Muscle layer of colon (tissue), 2 donors: ENCODE results near the gene FOXP3.

Source experiments
- H3K27ac ChIP-seq: one replicate; pipeline ENCODE4 v1.7.0; 2013; ENCODE audit warnings: low read depth, mild to moderate bottlenecking, low read length, moderate library complexity
- H3K27me3 ChIP-seq, 2 donors: one replicate each; pipeline ENCODE4 v1.7.0; 2013; ENCODE audit warnings: low read length in 2 of 2, mild to moderate bottlenecking in 2 of 2; ENCODE audit not compliant: insufficient read depth in 2 of 2, control insufficient read depth in 1 of 2
- H3K36me3 ChIP-seq: one replicate; pipeline ENCODE4 v1.7.0; 2013; ENCODE audit warnings: mild to moderate bottlenecking, low read length; ENCODE audit not compliant: insufficient read depth
- H3K4me1 ChIP-seq: one replicate; pipeline ENCODE4 v1.7.0; 2013; ENCODE audit warnings: mild to moderate bottlenecking, low read length; ENCODE audit not compliant: insufficient read depth
- H3K4me3 ChIP-seq, 2 donors: one replicate each; pipeline ENCODE4 v1.7.0; 2013; ENCODE audit warnings: low read length in 2 of 2, low read depth in 1 of 2, mild to moderate bottlenecking in 1 of 2, moderate library complexity in 1 of 2
- H3K9ac ChIP-seq: one replicate; pipeline ENCODE4 v1.7.0; 2013; ENCODE audit warnings: low read length
- H3K9me3 ChIP-seq: one replicate; pipeline ENCODE4 v1.7.0; 2013; ENCODE audit warnings: mild to moderate bottlenecking, low read length
- donor health status: abdominal sarcoma.
- donor health status: Adenocarcinoma of cecum.

The FOXP3 gene

DNA sequence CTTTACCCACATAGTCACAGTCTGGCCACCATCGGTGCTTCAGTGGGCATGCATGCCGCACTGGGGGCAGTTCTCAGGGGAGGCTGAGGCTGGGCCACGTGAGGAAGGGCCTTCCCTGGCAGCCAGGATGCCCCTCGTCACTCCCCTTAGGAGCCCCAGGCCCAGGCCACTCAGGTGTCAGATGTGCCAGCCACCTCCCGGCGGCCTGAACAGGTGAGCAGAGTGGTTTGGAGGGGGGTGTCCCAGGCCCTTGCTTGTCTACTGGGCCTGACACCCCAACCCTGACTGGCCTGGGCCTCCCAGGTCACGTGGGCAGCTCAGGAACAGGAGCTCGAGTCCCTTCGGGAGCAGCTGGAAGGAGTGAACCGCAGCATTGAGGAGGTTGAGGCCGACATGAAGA, 17.2 kb downstream of the FOXP3 start:
- no peaks in the 10 kb centered on the region for H3K4me1 ChIP-seq
- no peak overlapping the region for H3K27ac ChIP-seq
- no peak overlapping the region for H3K9ac ChIP-seq
- H3K27me3 ChIP-seq, result no peaks in the 10 kb centered on the region
- peaks cover 22% of the 10 kb centered on the region for H3K36me3 ChIP-seq
- no peak overlapping the region for H3K4me3 ChIP-seq
- H3K9me3 ChIP-seq, result no peaks in the 10 kb centered on the region

DNA sequence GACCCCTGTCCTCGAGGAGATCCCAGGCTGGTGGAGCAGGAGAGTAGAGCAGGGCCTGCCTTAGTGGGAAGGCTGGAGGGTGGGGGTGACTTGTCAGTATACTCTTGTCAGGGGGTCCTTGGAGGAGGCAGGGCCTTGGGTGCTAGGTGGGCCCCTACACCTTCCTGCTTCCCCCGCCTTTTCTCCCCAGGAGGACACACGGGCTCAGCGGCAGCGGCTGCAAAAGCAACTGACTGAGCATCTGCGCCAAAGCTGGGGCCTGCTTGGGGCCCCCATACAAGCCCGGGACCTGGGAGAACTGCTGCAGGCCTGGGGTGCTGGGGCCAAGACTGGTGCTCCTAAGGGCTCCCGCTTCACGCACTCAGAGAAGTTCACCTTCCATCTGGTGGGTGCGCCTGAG, 18.0 kb downstream of the FOXP3 start:
- Histone ChIP-seq H3K9ac (no peak overlapping the region), H3K4me3 (no peak overlapping the region)

DNA sequence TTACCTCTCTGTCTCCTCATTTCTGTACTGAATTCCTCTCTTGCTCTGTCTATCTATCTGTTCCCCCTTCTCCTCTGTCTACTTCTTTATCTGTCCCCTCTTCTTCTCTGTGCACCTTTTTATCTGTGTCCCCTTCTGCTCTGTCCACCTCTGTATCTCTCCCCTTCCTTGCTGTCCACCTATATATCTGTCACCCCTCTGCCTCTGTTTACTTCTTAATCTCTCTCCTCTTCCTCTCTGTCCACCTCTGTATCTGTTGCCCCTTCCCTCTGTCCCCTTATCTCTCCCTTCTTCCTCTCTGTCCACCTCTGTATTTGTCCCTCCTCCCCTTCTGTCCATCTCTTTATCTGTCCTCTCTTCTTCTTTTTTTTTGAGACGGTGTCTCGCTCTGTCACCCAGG, 20.3 kb downstream of the FOXP3 start:
- H3K27me3 ChIP-seq, result no peaks in the 10 kb centered on the region
- H3K9me3 ChIP-seq, result no peaks in the 10 kb centered on the region
- no peak overlapping the region for H3K4me3 ChIP-seq
- no peak overlapping the region for H3K9ac ChIP-seq
- peaks cover 22% of the 10 kb centered on the region for H3K36me3 ChIP-seq
- H3K4me1 ChIP-seq, result no peaks in the 10 kb centered on the region
- no peak overlapping the region for H3K27ac ChIP-seq

More for the DNA sequence above, 18.0 kb downstream of the FOXP3 start:
- Histone ChIP-seq H3K27ac (no peak overlapping the region), H3K4me1 (no peaks in the 10 kb centered on the region), H3K9me3 (no peaks in the 10 kb centered on the region), H3K36me3 (peaks cover 22% of the 10 kb centered on the region), H3K27me3 (no peaks in the 10 kb centered on the region)

DNA sequence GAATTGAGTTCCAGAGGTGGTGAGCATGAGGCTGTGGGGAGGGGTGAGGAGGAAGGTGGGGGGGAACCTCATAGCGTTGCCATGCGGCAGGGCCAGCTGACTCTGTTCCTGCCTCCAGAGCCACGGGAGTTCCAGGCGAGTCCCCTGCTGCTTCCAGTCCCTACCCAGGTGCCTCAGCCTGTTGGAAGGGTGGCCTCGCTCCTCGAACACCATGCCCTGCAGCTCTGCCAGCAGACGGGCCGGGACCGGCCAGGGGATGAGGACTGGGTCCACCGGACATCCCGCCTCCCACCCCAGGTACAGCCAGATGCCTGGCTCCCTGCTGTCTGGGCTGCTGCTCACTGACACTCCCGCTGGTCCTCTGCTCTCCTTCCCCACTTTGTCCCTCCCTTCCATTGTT, 21.3 kb downstream of the FOXP3 start:
- no peak overlapping the region for H3K9ac ChIP-seq
- no peaks in the 10 kb centered on the region for H3K4me1 ChIP-seq
- no peak overlapping the region for H3K4me3 ChIP-seq
- no peak overlapping the region for H3K27ac ChIP-seq
- peaks cover 22% of the 10 kb centered on the region for H3K36me3 ChIP-seq
- no peaks in the 10 kb centered on the region for H3K27me3 ChIP-seq
- H3K9me3 ChIP-seq, result no peaks in the 10 kb centered on the region

DNA sequence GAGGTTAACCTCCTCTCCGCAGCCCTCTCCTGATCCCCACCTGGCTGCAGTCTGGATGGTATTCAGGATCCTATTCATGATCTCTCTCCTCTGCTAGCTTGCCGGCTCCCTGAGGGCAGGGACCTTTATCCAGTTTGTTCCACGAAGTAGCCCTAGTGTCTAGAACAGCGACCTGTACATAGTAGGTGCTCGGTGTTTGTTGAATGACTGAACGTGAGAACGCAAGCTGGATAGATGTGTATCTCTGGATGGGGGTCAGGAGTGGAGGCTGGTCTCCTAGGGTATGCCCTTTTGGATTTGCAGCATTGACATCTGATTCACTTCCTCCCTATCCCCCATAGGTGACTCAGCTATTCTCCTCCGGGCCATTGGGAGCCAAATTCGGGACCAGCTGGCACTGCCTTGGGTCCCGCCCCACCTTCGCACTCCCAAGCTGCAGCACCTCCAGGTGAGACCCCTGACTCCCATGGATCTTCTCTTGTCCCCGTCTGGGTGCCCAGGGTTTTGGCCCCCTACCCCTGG, 21.9 kb downstream of the FOXP3 start:
- Histone ChIP-seq H3K4me3 (no peak overlapping the region), H3K27ac (no peak overlapping the region), H3K27me3 (no peaks in the 10 kb centered on the region), H3K36me3 (peaks cover 22% of the 10 kb centered on the region), H3K9me3 (no peaks in the 10 kb centered on the region), H3K9ac (no peak overlapping the region), H3K4me1 (no peaks in the 10 kb centered on the region)

DNA sequence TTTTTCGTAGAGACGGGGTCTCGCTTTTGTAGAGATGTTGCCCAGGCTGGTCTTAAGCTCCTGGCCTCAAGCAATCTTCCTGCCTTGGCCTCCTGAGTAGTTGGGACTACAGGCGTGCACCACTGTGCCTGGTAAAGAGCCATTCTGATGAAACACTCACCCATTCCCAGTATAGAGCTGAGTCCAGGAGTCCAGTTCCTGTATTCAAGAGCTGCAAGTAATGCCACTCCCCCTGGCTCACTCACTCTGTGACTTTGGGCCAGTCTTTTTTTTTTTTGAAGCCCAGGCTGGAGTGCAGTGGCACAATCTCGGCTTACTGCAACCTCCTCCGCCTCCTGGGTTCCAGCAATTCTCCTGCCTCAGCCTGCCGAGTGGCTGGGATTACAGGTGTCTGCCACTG, 25.8 kb downstream of the FOXP3 start:
- H3K27me3 ChIP-seq, result peaks cover 0 to 6% of the 10 kb centered on the region in 2 donors
- no peak overlapping the region for H3K27ac ChIP-seq
- H3K9ac ChIP-seq, result no peak overlapping the region
- peaks cover 11% of the 10 kb centered on the region for H3K36me3 ChIP-seq
- H3K4me1 ChIP-seq, result peaks cover 3% of the 10 kb centered on the region
- no peaks in the 10 kb centered on the region for H3K9me3 ChIP-seq
- no peak overlapping the region for H3K4me3 ChIP-seq

DNA sequence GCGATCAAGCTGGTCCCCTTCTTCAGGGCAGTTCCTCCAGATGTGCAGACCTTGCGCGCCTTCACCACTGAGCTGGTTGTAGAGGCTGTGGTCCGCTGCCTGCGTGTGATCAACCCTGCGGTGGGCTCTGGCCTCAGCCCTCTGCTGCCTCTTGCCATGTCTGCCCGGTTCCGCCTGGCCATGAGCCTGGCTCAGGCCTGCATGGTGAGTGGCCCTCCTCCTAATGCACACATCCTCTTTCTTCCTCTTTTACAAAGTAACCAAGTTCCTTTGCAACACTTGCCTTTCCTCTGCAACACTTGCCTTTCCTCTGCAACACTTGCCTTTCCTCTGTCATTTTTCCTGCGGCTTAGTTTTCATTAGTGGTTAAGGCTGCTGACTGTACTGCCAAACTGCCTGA, 27.4 kb downstream of the FOXP3 start:
- Histone ChIP-seq H3K36me3 (no peaks in the 10 kb centered on the region), H3K9ac (no peak overlapping the region), H3K9me3 (no peaks in the 10 kb centered on the region), H3K4me1 (peaks cover 3% of the 10 kb centered on the region), H3K27me3 (peaks cover 0 to 6% of the 10 kb centered on the region in 2 donors), H3K4me3 (no peak overlapping the region), H3K27ac (no peak overlapping the region)

DNA sequence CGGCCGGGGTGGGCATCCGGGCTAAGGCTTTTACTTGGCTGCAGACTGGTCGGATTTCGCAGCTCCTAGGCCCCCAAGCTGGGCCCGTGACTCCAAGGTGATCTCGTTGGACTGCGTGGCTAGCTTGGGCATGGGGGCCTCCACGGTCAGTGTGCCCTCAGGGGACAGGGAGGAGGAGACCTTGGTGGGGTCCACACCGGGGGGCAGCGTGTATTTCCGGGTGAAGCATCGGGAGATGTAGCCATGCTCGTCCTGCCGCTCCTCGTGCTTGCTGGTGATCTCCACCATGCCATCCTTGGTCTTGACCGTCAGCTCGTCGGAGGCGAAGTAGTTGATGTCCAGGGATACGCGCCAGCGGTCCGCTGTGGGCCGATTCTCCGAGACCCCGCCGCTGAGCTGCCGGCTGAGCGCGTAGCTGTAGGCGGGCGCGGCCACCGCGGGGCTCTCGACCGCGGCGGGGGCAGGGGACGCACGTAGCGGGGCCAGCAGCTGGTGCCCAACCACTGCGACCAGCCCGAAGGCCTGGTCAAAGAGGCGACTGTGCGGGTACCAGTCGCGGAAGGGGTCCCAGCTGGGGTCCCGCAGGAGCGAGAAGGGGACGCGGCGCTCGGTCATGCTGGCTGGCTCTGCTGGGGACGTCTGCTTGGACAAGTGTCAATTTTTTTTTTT, 30.5 kb downstream of the FOXP3 start:
- Histone ChIP-seq H3K9ac (no peak overlapping the region), H3K36me3 (no peaks in the 10 kb centered on the region), H3K4me3 (no peak overlapping the region), H3K27ac (no peak overlapping the region), H3K27me3 (peaks cover 0 to 12% of the 10 kb centered on the region in 2 donors), H3K9me3 (no peaks in the 10 kb centered on the region), H3K4me1 (peaks cover 3% of the 10 kb centered on the region)

DNA sequence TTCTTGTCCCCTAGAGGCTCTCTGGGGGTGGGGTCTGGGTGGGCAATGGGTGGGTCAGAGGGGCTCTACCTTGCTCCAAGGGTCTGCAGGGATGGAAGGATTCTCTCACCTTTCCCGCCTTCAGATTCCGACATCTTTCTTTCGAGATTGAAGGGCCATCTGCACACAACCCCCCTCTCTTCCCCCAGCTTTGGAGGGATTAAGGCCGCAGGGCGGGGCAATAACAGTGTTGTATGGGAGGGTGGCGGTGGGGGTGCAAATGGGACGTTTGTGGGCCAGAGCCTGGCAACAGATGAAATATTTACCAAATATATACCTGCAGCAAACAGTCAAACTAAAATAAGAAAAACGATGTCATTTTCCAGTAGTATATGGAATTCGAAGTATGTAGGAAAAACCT, 31.3 kb downstream of the FOXP3 start, which contains the start of gene CACNA1F:
CACNA1F (minus strand) TSS at position 165 of the 400 bp plus-strand sequence; CDS start at position 134, 31 bp downstream.
- no peaks in the 10 kb centered on the region for H3K9me3 ChIP-seq
- H3K4me3 ChIP-seq, result no peak within 1 kb of the TSS
- peaks cover 3% of the 10 kb centered on the region for H3K4me1 ChIP-seq
- no peak within 1 kb of the TSS for H3K9ac ChIP-seq
- peaks cover 0 to 12% of the 10 kb centered on the region in 2 donors for H3K27me3 ChIP-seq
- no peaks in the 10 kb centered on the region for H3K36me3 ChIP-seq
- H3K27ac ChIP-seq, result no peak within 1 kb of the TSS

DNA sequence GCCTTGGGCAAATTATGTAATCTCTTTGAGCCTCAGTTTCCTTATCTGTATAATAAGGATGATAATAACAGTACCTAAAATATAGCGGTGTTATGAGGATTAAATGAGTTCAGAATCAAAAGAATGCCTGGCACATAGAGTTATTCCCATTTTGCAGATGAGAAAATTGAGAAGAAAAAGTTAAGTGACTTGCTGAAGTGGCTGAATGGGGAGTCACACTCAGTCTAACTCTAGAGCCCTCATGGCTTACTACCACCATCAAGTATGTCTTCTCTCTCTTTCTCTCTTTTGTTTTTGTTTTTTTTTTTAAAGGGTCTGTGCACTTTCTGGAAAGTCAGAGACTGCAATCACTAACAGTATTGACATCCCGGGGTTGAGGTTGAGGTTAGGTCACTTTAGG, 32.0 kb downstream of the FOXP3 start:
- Histone ChIP-seq H3K36me3 (no peaks in the 10 kb centered on the region), H3K27me3 (peaks cover 0 to 12% of the 10 kb centered on the region in 2 donors), H3K4me3 (no peak overlapping the region), H3K27ac (no peak overlapping the region), H3K4me1 (peaks cover 3% of the 10 kb centered on the region), H3K9ac (no peak overlapping the region), H3K9me3 (no peaks in the 10 kb centered on the region)

DNA sequence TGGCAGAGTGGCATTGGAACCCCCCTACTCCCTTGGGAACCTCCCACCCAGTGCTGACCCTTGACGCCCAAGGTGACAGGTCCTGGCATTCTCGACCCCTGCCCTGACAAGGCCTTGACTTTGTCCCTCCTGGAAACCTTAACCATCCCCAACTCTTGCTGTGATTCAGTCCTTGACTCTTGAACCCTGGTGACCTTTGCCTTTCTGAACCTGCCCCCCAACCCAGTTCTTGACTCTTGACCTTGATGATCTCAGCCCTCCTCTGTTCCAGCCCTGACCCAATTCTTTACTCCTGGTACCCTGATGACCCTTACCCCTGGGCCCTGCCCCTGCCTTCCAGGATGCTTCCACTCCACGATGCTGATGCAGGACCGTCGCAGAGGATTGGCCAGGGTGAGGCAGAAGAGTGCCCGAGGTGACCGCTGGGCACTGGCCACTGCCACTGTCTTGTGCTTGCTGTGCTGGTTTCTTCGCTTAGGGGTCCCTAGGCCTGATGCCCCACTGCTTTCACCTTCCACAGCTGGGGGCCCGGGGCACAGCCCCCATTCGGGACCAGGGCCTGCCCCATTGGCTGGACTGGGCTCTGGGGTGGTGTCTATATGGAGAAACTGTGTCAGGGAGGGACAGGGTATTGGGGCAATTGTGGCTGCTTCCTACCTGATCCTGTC, 33.0 kb downstream of the FOXP3 start:
- H3K9me3 ChIP-seq, result no peaks in the 10 kb centered on the region
- no peak overlapping the region for H3K4me3 ChIP-seq
- no peak overlapping the region for H3K9ac ChIP-seq
- peaks cover 3% of the 10 kb centered on the region for H3K4me1 ChIP-seq
- H3K36me3 ChIP-seq, result no peaks in the 10 kb centered on the region
- peaks cover 0 to 18% of the 10 kb centered on the region in 2 donors for H3K27me3 ChIP-seq
- H3K27ac ChIP-seq, result no peak overlapping the region
